B cell (primary cell): ENCODE measurements around the gene EVL. TPM values are rescaled to one million over a fixed set of nuclear protein-coding genes. Genes with fewer than 3 reads are reported as not detected.
A peak's percentile ranks its signal among the peaks of the same experiment; 100 is the strongest.

Experiments used
- ATAC-seq: fragments of 200-7000 bp; cut with Tn5 transposase; one replicate; pipeline ENCODE4 v1.10.0; 2021; ENCODE audit warnings: low read depth, mild to moderate bottlenecking, moderate number of reproducible peaks, moderate library complexity
- CTCF ChIA-PET: fragments of 350-600 bp; sonication (Branson Sonifier 250); formaldehyde crosslinking; loops from one replicate; lab custom pipeline; 2021; ENCODE audit warnings: antibody characterized with exemption, inconsistent platforms; lab: Charles Lee
- POLR2A ChIA-PET: fragments of 350-600 bp; sonication (Branson Sonifier 250); formaldehyde crosslinking; loops from one replicate; lab custom pipeline; 2021; ENCODE audit warnings: antibody characterized with exemption; lab: Charles Lee
- DNase-seq: peaks from one replicate; pipeline ENCODE4 v3.0.0; 2013
- H2AFZ ChIP-seq: 2 replicates; pipeline ENCODE4 v1.6.1; 2012; ENCODE audit warnings: mild to moderate bottlenecking, low read depth, low read length; ENCODE audit not compliant: insufficient read depth, poor library complexity, severe bottlenecking
- H3K27ac ChIP-seq, 2 donors: 1 replicate in 1 of 2; 2 replicates in 1 of 2; pipeline ENCODE4 v1.5.1; 2012 to 2013; ENCODE audit warnings: low read length in 2 of 2, mild to moderate bottlenecking in 2 of 2, moderate library complexity in 1 of 2
- H3K27me3 ChIP-seq, 4 experiments: fragments of 200-600 bp in 1 of 4; sonication (generic) in 1 of 4; replicated peaks in 1 of 4; 1 replicate in 2 of 4; 2 replicates in 2 of 4; pipeline versions ENCODE4 v1.6.1 to v1.7.0; 2013 to 2016; ENCODE audit warnings: low read length in 3 of 4, mild to moderate bottlenecking in 2 of 4, mixed read lengths in 1 of 4, moderate library complexity in 1 of 4; ENCODE audit not compliant: insufficient read depth in 4 of 4, control insufficient read depth in 3 of 4; ENCODE audit errors: control extremely low read depth in 1 of 4
- H3K36me3 ChIP-seq, 2 experiments: replicated peaks in 1 of 2; 1 replicate in 1 of 2; 2 replicates in 1 of 2; pipeline versions ENCODE4 v1.6.1 to v1.7.1; 2013; ENCODE audit warnings: low read length in 1 of 2; ENCODE audit not compliant: insufficient read depth in 2 of 2, control insufficient read depth in 1 of 2; ENCODE audit errors: control extremely low read depth in 1 of 2, extremely low read depth in 1 of 2
- H3K4me1 ChIP-seq, 2 donors: fragments of 200-600 bp in 1 of 2; sonication (generic) in 1 of 2; 1 replicate in 1 of 2; 2 replicates in 1 of 2; pipeline versions ENCODE4 v1.5.1 to v1.6.1; 2013 to 2017; ENCODE audit warnings: low read length in 2 of 2; ENCODE audit not compliant: control insufficient read depth in 2 of 2, insufficient read depth in 2 of 2
- H3K4me2 ChIP-seq: replicated peaks from 2 replicates; pipeline ENCODE3; 2012; ENCODE audit warnings: mild to moderate bottlenecking, low read depth, low read length; ENCODE audit not compliant: poor library complexity, severe bottlenecking
- H3K4me3 ChIP-seq, 5 experiments: fragments of 200-600 bp in 1 of 5; sonication (generic) in 1 of 5; 1 replicate in 3 of 5; 2 replicates in 2 of 5; pipeline versions ENCODE4 v1.5.1 to v1.7.0; 2011 to 2016; ENCODE audit warnings: low read length in 4 of 5, mild to moderate bottlenecking in 4 of 5, low read depth in 2 of 5, control low read depth in 1 of 5, moderate library complexity in 1 of 5; ENCODE audit not compliant: insufficient read depth in 1 of 5; ENCODE audit errors: control extremely low read depth in 1 of 5, extremely low read depth in 1 of 5
- H3K79me2 ChIP-seq: fragments of 200-600 bp; sonication (generic); one replicate; pipeline ENCODE4 v1.6.0; 2016; ENCODE audit warnings: low read length; ENCODE audit not compliant: control insufficient read depth, insufficient read depth
- H3K9ac ChIP-seq: fragments of 200-600 bp; sonication (generic); 2 replicates; pipeline ENCODE4 v1.6.1; 2017; ENCODE audit warnings: mild to moderate bottlenecking, low read length, moderate library complexity
- H3K9me3 ChIP-seq, 3 donors: one replicate each; pipeline versions ENCODE4 v1.6.1 to v1.7.1; 2013; ENCODE audit warnings: low read length in 2 of 3; ENCODE audit not compliant: control insufficient read depth in 2 of 3, insufficient read depth in 1 of 3; ENCODE audit errors: control extremely low read depth in 1 of 3
- H4K20me1 ChIP-seq: 2 replicates; pipeline ENCODE4 v1.6.0; 2012; ENCODE audit warnings: mild to moderate bottlenecking, low read length; ENCODE audit not compliant: insufficient read depth, control insufficient read depth, poor library complexity, severe bottlenecking
- H3K27ac Mint-ChIP-seq: one replicate; pipeline ENCODE4 v1.8.0; 2021; ENCODE audit warnings: mixed read lengths
- H3K27me3 Mint-ChIP-seq: one replicate; pipeline ENCODE4 v1.8.0; 2021; ENCODE audit warnings: mixed read lengths
- H3K4me1 Mint-ChIP-seq: one replicate; pipeline ENCODE4 v1.8.0; 2021; ENCODE audit warnings: mixed read lengths
- H3K4me3 Mint-ChIP-seq: one replicate; pipeline ENCODE4 v1.8.0; 2021; ENCODE audit warnings: mixed read lengths
- H3K9me3 Mint-ChIP-seq: one replicate; pipeline ENCODE4 v1.8.0; 2022; ENCODE audit warnings: mixed read lengths; ENCODE audit not compliant: insufficient read depth
- CTCF ChIP-seq: fragments of 200-600 bp; IDR thresholded peaks from one replicate; pipeline ENCODE4 v1.8.0; 2022; ENCODE audit warnings: antibody characterized with exemption, mild to moderate bottlenecking
- EZH2 ChIP-seq: IDR thresholded peaks from 2 replicates; pipeline ENCODE4 v1.6.1; 2012; ENCODE audit warnings: borderline replicate concordance, low read depth, mild to moderate bottlenecking, moderate library complexity, low read length; ENCODE audit not compliant: insufficient read depth, poor library complexity, severe bottlenecking
- WGBS: methylation state at CpG from one replicate; pipeline ENCODE4 v1.1.5; 2013; ENCODE audit warnings: missing lambda C conversion rate; ENCODE audit not compliant: insufficient coverage; 5-methylcytosine and 5-hydroxymethylcytosine counted together
- intact Hi-C: fragments of 100-400 bp; cut with micrococcal nuclease; formaldehyde crosslinking; loops from one replicate; pipeline ENCODE4 v1.10.0; 2022
- polyA plus RNA-seq: library from polyadenylated mRNA; depleted of rRNA; stranded (reverse); fragments of >200 nt; gene quantifications from 2 replicates; pipeline ENCODE4 v1.2.3, GENCODE V29; 2012
- total RNA-seq, 2 donors: library from RNA; stranded (reverse); fragments of 120-200 nt in 1 of 2; gene quantifications; 1 replicate in 1 of 2; 2 replicates in 1 of 2; pipeline versions ENCODE4 v1.2.3 to v1.2.4, GENCODE V29; 2013 to 2022

The EVL gene
- total and polyA plus RNA-seq, 2 donors (not counting 1 experiment from before 2014, with no cell fraction given): 486 to 892 TPM

- DNase-seq: peak; percentile 87
- 1% methylated on average over 94 of the region's 94 CpGs for WGBS
- intact Hi-C loops: loop anchor here (1.0 to 5.0 kb wide), 4 partner anchors 34 to 91 kb away; no protein-coding TSS in a partner anchor
- CTCF ChIA-PET: interaction anchor here (0.9 to 1.8 kb wide), 3 partner anchors 11 to 51 kb away, joined by 3 to 7 read pairs (median 3); no protein-coding TSS in a partner anchor
- ATAC-seq: peak; percentile 83
- H3K9ac ChIP-seq: peak within 1 kb of the TSS; percentile 70
- no peaks in the 10 kb centered on the region for H4K20me1 ChIP-seq
- Mint-ChIP-seq H3K9me3 (peaks cover 5% of the 10 kb centered on the region), H3K4me1 (peaks cover 33% of the 10 kb centered on the region), H3K27ac (peak within 1 kb of the TSS; percentile 84), H3K27me3 (no peaks in the 10 kb centered on the region), H3K4me3 (peak within 1 kb of the TSS; percentile 86)
- peaks cover 0 to 6% (median 0%) of the 10 kb centered on the region in 4 experiments for H3K27me3 ChIP-seq
- peak within 1 kb of the TSS; percentile 99 for H3K4me2 ChIP-seq
- no peaks in the 10 kb centered on the region for H3K36me3 ChIP-seq
- peaks cover 0 to 19% (median 5%) of the 10 kb centered on the region in 3 donors for H3K9me3 ChIP-seq
- peaks cover 5% of the 10 kb centered on the region for H3K79me2 ChIP-seq
- H3K4me3 ChIP-seq: peak within 1 kb of the TSS in 4 of 5 experiments; percentile 57 to 78 (median 68)
- POLR2A ChIA-PET: interaction anchor here (0.6 to 0.8 kb wide), 3 partner anchors 11 to 222 kb away, joined by 3 to 4 read pairs (median 3); no protein-coding TSS in a partner anchor
- TF ChIP-seq EZH2 (no peak), CTCF (no peak)
- H3K4me1 ChIP-seq: peaks cover 33 to 42% of the 10 kb centered on the region in 2 donors
- peak within 1 kb of the TSS in 1 of 2 donors; percentile 43 for H3K27ac ChIP-seq
- peak within 1 kb of the TSS; percentile 74 for H2AFZ ChIP-seq
Measured at GRCh38 chr14:100159094-100159864, 94.1 kb downstream of the EVL start, which contains the start of gene DEGS2. TSS of gene DEGS2 (minus strand) at chr14:100159645. CDS start at chr14:100159587, 58 bp downstream.
